ACC112 (cell line): ENCODE results near the gene TTBK2.

Experiments
- H2AFZ ChIP-seq: fragments of 200-600 bp; sonication (generic); one replicate; pipeline ENCODE4 v1.6.0; 2017; ENCODE audit warnings: antibody characterized with exemption, low read length; ENCODE audit not compliant: unreplicated experiment
- H3K27ac ChIP-seq: fragments of 200-600 bp; sonication (generic); 2 replicates; pipeline ENCODE4 v1.5.1; 2014; ENCODE audit warnings: low read depth, mild to moderate bottlenecking, antibody characterized with exemption, low read length, moderate library complexity
- H3K27me3 ChIP-seq: fragments of 200-600 bp; sonication (generic); 2 replicates; pipeline ENCODE4 v1.6.1; 2014; ENCODE audit warnings: mild to moderate bottlenecking, antibody characterized with exemption, low read length, moderate library complexity, mixed read lengths; ENCODE audit not compliant: insufficient read depth
- H3K36me3 ChIP-seq: fragments of 200-600 bp; sonication (generic); 2 replicates; pipeline ENCODE4 v1.6.1; 2016; ENCODE audit warnings: mild to moderate bottlenecking, antibody characterized with exemption, low read length, moderate library complexity, mixed read lengths; ENCODE audit not compliant: insufficient read depth
- H3K4me1 ChIP-seq: fragments of 200-600 bp; sonication (generic); one replicate; pipeline ENCODE4 v1.6.1; 2016; ENCODE audit warnings: low read length, mixed read lengths; ENCODE audit not compliant: insufficient read depth, unreplicated experiment, control insufficient read depth
- H3K4me3 ChIP-seq: fragments of 200-600 bp; sonication (generic); 2 replicates; pipeline ENCODE4 v1.5.1; 2014; ENCODE audit warnings: mild to moderate bottlenecking, low read depth, low read length
- H3K79me2 ChIP-seq: fragments of 200-600 bp; sonication (generic); one replicate; pipeline ENCODE4 v1.6.0; 2016; ENCODE audit warnings: low read length; ENCODE audit not compliant: control insufficient read depth, unreplicated experiment, insufficient read depth

TTBK2 gene

DNA sequence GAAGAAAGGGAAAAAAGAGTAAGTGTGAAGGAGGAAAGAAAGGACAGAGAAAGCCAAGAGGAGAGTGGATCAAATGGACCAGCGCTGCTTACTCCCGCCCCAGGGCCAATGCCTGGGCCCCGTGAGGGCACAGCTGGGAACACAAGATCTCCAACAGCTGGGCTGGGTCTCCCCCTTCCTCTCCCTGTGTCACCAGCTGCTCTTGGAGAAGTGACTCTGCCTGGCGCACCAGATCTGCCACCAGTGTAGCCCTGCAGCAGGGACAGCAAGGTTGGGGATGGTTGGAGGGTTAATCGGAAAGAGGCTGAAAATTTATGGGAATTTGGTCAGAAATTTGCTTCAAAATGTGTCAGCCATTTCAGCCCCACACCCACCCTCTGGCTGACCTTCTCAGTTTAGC is 192.0 kb downstream of the TTBK2 start:
- Histone ChIP-seq H3K36me3 (0 out of 2 replicates have a peak, but pooled peaks cover 6% of the 10 kb centered on the region), H3K27ac (no peak overlapping the region), H3K27me3 (no peaks in the 10 kb centered on the region), H2AFZ (no peak overlapping the region), H3K4me3 (no peak overlapping the region), H3K79me2 (no peaks in the 10 kb centered on the region), H3K4me1 (no peaks in the 10 kb centered on the region)

DNA sequence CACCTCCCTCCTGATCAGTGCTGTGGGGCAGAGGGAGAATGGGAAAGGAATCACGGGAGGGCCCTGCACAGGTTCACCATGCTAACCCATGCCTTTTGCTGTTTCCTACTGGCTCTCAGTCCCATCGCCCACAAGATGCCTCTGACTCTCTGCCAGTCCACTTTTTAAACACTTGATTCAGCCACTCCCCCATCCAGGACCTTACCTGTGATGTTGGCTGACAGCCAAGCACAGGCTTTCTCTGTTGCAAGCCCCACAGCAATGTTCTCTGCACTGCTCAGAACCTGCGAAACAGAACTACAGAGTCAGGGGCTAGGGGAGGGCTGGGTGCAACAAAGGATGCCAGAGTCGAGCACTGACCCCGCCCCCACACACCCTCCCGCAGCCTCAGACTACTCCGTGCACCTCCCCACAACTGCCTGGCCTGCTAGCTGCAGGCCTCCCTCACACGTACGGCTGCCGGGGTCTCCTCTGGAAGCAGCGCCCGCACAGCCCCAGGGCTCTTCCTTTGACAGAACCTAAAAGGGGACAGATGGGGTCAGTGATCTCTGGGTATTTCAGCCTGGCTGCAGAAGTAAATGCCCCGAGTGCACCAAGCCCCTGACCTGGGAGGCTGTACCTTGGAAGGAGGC is 192.7 kb downstream of the TTBK2 start:
- Histone ChIP-seq H2AFZ (no peak overlapping the region), H3K36me3 (0 out of 2 replicates have a peak, but pooled peaks cover 6% of the 10 kb centered on the region), H3K79me2 (no peaks in the 10 kb centered on the region), H3K4me3 (no peak overlapping the region), H3K27ac (no peak overlapping the region), H3K4me1 (no peaks in the 10 kb centered on the region), H3K27me3 (no peaks in the 10 kb centered on the region)

DNA sequence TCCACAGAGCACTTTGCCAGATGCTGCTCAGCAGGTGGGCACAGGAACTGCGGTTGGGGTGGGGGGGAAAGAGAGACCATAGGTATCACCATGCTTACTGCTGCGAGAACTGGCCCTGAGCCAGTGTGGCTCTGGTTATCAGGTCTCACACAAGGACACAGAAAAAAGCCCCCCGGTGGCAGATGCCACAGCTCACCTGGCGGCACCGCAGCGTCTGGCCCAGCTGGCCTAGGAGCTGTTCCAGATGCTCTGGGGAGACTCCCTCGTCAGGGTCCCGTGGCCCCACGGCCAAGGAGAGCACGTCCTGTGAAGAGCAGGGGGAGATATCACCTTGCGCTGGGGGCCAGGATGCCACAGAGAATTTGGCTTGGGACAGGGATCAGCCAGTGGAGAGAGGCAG is 194.5 kb downstream of the TTBK2 start:
- Histone ChIP-seq H3K4me3 (no peak overlapping the region), H3K36me3 (no peaks in the 10 kb centered on the region), H3K27me3 (no peaks in the 10 kb centered on the region), H3K79me2 (no peaks in the 10 kb centered on the region), H3K27ac (no peak overlapping the region), H3K4me1 (no peaks in the 10 kb centered on the region), H2AFZ (no peak overlapping the region)

DNA sequence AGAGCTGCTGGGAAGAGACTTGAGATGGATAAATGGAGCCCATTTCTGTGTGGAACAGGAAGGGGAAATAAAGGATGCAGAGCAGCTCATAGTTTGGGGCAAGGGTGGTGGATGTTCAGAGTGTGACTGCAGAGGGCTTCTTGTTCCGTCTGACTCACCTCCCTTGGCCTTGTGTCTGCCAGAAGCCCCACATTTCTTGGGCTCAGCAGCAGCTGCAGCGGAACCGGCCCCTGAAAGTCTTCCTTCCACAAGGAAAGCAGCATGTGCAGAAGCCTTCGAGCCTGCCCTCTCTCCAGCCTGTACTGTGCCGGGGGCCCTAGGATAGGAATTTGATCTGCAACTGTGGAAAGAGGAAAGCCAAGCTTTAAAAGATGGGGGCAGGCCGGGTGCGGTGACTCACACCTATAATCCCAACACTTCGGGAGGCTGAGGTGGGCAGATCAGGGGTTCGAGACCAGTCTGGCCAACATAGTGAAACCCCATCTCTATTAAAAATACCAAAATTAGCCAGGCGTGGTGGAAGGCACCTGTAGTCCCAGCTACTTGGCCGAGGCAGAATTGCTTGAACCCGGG is 195.2 kb downstream of the TTBK2 start:
- no peaks in the 10 kb centered on the region for H3K79me2 ChIP-seq
- 0 out of 2 replicates have a peak, but pooled peaks cover 3% of the 10 kb centered on the region for H3K36me3 ChIP-seq
- H3K4me3 ChIP-seq = no peak overlapping the region
- no peaks in the 10 kb centered on the region for H3K4me1 ChIP-seq
- H3K27ac ChIP-seq = no peak overlapping the region
- H2AFZ ChIP-seq = no peak overlapping the region
- H3K27me3 ChIP-seq = no peaks in the 10 kb centered on the region

DNA sequence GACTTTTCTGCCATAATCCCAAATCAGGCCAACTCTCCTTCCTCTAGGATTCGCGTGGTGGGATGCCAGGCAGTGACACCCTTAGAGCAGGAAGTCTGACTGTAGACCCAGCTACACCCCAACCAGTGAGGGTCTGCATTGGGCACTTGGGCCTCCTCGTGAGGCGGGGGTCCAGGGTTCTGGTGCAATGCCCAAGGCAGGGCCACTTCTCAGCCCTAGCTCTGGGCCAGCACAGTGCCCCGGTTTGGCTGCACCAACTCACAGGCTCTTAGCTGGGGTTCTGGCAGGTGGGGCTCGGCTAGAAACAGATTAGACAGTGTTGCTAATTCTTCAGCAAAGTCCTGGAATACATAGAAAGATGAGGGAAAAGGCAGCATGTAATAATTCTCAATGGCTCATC is 196.3 kb downstream of the TTBK2 start:
- no peak overlapping the region for H3K4me3 ChIP-seq
- peaks cover 8% of the 10 kb centered on the region; the same call in 1 of the 2 replicates for H3K36me3 ChIP-seq

DNA sequence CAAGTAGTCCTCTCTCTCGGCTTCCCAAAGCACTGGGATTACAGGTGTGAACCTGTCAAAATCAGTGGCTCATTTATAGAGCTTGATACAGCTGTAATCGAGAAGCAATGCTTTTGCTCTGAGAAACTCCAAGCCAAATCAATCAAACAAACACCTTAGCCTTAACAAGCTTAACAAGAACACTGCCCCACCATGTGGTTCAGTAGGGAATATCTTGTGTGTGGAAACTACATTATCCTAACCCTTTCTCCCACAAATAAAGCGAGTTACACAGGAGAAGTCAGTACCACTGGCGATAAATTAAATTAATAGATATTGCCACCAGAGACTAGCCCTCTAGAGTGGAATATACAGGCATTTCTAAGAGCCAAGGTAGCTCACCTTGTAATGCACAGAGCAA is 197.5 kb downstream of the TTBK2 start:
- peaks cover 8% of the 10 kb centered on the region; the same call in 1 of the 2 replicates for H3K36me3 ChIP-seq

More for the DNA sequence above, 196.3 kb downstream of the TTBK2 start:
- H2AFZ ChIP-seq = no peak overlapping the region
- no peaks in the 10 kb centered on the region for H3K4me1 ChIP-seq
- H3K79me2 ChIP-seq = no peaks in the 10 kb centered on the region
- H3K27ac ChIP-seq = no peak overlapping the region
- H3K27me3 ChIP-seq = no peaks in the 10 kb centered on the region

GRCh38 chr15:42721916-42722315 is 198.7 kb downstream of the TTBK2 start:
- Histone ChIP-seq H3K27me3 (no peaks in the 10 kb centered on the region), H3K27ac (no peak overlapping the region), H3K79me2 (no peaks in the 10 kb centered on the region), H3K36me3 (peaks cover 8% of the 10 kb centered on the region; the same call in 1 of the 2 replicates), H2AFZ (no peak overlapping the region), H3K4me3 (no peak overlapping the region), H3K4me1 (no peaks in the 10 kb centered on the region)

More for the DNA sequence above, 197.5 kb downstream of the TTBK2 start:
- Histone ChIP-seq H3K27me3 (no peaks in the 10 kb centered on the region), H3K4me1 (no peaks in the 10 kb centered on the region), H2AFZ (no peak overlapping the region), H3K79me2 (no peaks in the 10 kb centered on the region), H3K4me3 (no peak overlapping the region), H3K27ac (no peak overlapping the region)

DNA sequence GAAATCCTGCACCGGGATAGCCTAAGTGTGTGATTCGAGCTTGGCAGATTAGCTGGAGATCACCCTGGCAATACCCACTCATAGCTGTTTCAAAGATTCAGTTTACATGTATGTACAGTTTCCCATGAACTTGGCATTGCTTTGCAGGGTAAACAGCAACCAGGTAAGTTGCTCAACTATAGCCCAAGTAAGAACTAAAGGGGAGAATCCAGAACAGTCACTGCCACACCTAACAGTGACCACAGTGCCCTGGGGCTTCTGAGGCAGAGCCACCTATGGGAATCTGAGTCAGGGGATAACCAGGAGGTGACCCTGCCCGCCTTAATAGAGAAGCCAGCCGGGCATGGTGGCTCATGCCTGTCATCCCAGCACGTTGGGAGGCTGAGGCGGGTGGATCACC is 199.6 kb downstream of the TTBK2 start:
- H3K79me2 ChIP-seq = no peaks in the 10 kb centered on the region
- no peak overlapping the region for H2AFZ ChIP-seq
- no peak overlapping the region for H3K27ac ChIP-seq
- H3K4me1 ChIP-seq = peaks cover 4% of the 10 kb centered on the region
- H3K4me3 ChIP-seq = no peak overlapping the region
- H3K27me3 ChIP-seq = no peaks in the 10 kb centered on the region
- peaks cover 8% of the 10 kb centered on the region; the same call in 1 of the 2 replicates for H3K36me3 ChIP-seq

DNA sequence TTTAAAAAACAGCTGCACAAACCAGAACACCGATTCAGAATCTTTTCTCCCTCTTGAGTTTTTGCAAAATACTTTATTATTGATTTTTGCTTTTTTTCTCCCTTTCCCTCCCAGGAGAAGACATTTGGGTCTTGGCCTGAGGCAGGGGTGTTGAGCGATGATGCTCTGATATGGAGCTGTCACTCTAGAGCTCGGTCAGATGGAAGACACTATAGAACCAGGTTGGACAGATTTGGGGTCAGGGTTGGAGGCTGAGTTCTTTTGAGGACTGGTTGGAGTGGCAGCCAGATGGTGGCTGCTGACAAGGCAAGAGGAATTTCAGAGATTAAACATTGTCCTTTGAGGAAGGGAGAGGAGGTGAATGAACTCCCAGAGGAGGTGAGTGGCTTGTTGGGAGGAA is 200.5 kb downstream of the TTBK2 start:
- H3K4me3 ChIP-seq = no peak overlapping the region
- peaks cover 8% of the 10 kb centered on the region; the same call in 1 of the 2 replicates for H3K36me3 ChIP-seq
- no peak overlapping the region for H2AFZ ChIP-seq
- no peaks in the 10 kb centered on the region for H3K79me2 ChIP-seq
- peaks cover 4% of the 10 kb centered on the region for H3K4me1 ChIP-seq
- H3K27ac ChIP-seq = no peak overlapping the region
- no peaks in the 10 kb centered on the region for H3K27me3 ChIP-seq

DNA sequence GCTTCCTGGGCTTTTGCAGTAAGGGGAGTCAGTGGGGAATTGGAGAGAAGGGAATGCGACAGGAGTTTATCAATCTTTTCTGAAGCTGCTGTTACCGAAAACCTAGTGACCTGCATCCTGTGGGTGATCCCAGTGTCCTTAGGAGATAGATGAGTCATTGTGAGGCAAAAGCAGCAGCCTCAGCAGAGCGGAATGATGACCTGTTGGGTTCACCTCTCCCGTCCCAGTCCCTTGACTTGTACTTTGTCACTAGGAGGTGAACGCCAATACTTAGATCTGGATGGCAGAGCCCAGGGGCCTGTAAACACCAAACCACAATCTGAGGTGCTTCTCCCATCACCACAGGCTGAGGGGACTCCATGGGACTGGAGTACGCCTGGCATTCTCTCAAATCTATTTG is 201.5 kb downstream of the TTBK2 start:
- no peak overlapping the region for H3K4me3 ChIP-seq
- peaks cover 4% of the 10 kb centered on the region for H3K4me1 ChIP-seq
- no peaks in the 10 kb centered on the region for H3K79me2 ChIP-seq
- H2AFZ ChIP-seq = no peak overlapping the region
- no peaks in the 10 kb centered on the region for H3K27me3 ChIP-seq
- H3K27ac ChIP-seq = no peak overlapping the region
- peaks cover 8% of the 10 kb centered on the region; the same call in 1 of the 2 replicates for H3K36me3 ChIP-seq

DNA sequence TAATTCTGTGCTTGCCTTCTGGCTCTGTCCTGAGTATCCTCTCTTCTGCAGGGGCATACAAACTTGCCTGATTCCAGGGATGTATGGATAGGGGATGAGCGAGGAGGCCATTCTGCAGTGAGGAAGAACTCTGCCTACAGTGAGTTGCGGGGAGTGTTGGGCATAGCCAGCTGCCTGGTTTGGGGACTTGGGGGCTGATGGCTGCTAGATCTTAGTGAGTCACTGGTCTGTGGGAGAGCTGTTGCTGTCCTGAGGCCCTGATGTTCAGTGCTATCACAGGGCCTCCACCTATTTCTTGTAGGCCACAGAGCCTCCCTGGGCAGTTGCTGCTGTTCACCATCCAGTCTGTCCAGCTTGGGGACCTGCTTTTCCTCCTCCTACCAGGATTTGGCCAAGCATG is 204.0 kb downstream of the TTBK2 start:
- H3K4me1 ChIP-seq = peaks cover 4% of the 10 kb centered on the region
- no peak overlapping the region for H3K27ac ChIP-seq
- H3K27me3 ChIP-seq = no peaks in the 10 kb centered on the region
- no peak overlapping the region for H3K4me3 ChIP-seq
- no peaks in the 10 kb centered on the region for H3K79me2 ChIP-seq
- no peak overlapping the region for H2AFZ ChIP-seq
- peaks cover 8% of the 10 kb centered on the region; the same call in 1 of the 2 replicates for H3K36me3 ChIP-seq
